Measurements from ENCODE around the gene PRKG1. TPM values are rescaled to one million over a fixed set of nuclear protein-coding genes. Genes with fewer than 3 reads are reported as not detected.

Gene PRKG1
- total RNA-seq, 1 experiment from 2014 or later = 10.4 TPM

- no peak overlapping the region for H4K5ac ChIP-seq (ENCODE audit: insufficient read length, low read depth, low read length)
- no peak overlapping the region for H3K23ac ChIP-seq (ENCODE audit: insufficient read length, low read depth, low read length)
- H3K79me2 ChIP-seq (ENCODE audit: insufficient read depth, low read length) = no peaks in the 10 kb centered on the region
- no peak overlapping the region for H4K91ac ChIP-seq (ENCODE audit: insufficient read length, low read depth, low read length)
- H2BK120ac ChIP-seq (ENCODE audit: low read depth, low read length, poor library complexity, severe bottlenecking) = no peak overlapping the region
- H3K79me1 ChIP-seq (ENCODE audit: insufficient read depth, low read depth, low read length, poor library complexity, severe bottlenecking) = no peaks in the 10 kb centered on the region
- peaks cover 2% of the 10 kb centered on the region; the same call in 1 of the 2 replicates for H3K4me1 ChIP-seq (ENCODE audit: insufficient read depth, low read length)
- DNase-seq = peak; percentile 49
- Mint-ChIP-seq H3K36me3 (ENCODE audit: insufficient read depth in 1 of 3, low read depth in 3 of 3) (no peaks in the 10 kb centered on the region), H3K27me3 (ENCODE audit: low read depth) (no peaks in the 10 kb centered on the region; the same call in 1 of the 2 replicates), H3K9me3 (no peaks in the 10 kb centered on the region), H3K4me3 (peak overlapping the region; percentile 5 to 41; a peak in 4 of 5 replicates), H3K4me1 (peaks cover 61 to 63% of the 10 kb centered on the region in 2 experiments), H3K27ac (peak overlapping the region; percentile 86 to 95 (median 91))
- no peak overlapping the region for H4K8ac ChIP-seq (replicated peaks; ENCODE audit: insufficient read length, low read depth, low read length)
- H3K18ac ChIP-seq (ENCODE audit: insufficient read length, low read depth, low read length) = no peak overlapping the region
- H3K56ac ChIP-seq (ENCODE audit: insufficient read length, low read depth, low read length) = no peak overlapping the region
- H2BK15ac ChIP-seq (ENCODE audit: low read depth, low read length) = no peak overlapping the region
- H3K14ac ChIP-seq (ENCODE audit: insufficient read depth, low read length) = no peak overlapping the region
- H3K4me2 ChIP-seq (ENCODE audit: insufficient read depth, insufficient read length, low read length) = peak overlapping the region; percentile 29
- no peaks in the 10 kb centered on the region for H3K9me3 ChIP-seq (ENCODE audit: control insufficient read depth, low read depth, low read length)
- H3T11ph ChIP-seq (ENCODE audit: low read length) = no peak overlapping the region
- no peak overlapping the region for H2BK5ac ChIP-seq (ENCODE audit: insufficient read length, low read length)
- no peak overlapping the region for H2AK5ac ChIP-seq (ENCODE audit: insufficient read length, low read length)
- H3K27me3 ChIP-seq (ENCODE audit: insufficient read depth, low read length) = no peaks in the 10 kb centered on the region
- peak overlapping the region; percentile 82 for H3K27ac ChIP-seq (ENCODE audit: insufficient read length, low read depth, low read length)
- H4K20me1 ChIP-seq (ENCODE audit: control insufficient read depth, insufficient read depth, insufficient read length) = no peaks in the 10 kb centered on the region
- WGBS (ENCODE audit: extremely low coverage, insufficient read length, low lambda C conversion rate) = no CpG with 5 or more reads among the region's 3 CpGs
- H2BK20ac ChIP-seq (ENCODE audit: low read depth, low read length, poor library complexity, severe bottlenecking) = no peak overlapping the region
- H2BK12ac ChIP-seq (ENCODE audit: insufficient read length, low read depth, low read length) = no peak overlapping the region
- no peak overlapping the region for H3K4ac ChIP-seq (ENCODE audit: low read depth, low read length)
- H3K23me2 ChIP-seq (ENCODE audit: insufficient read length, low read depth, low read length, poor library complexity, severe bottlenecking) = no peaks in the 10 kb centered on the region
- no peak overlapping the region for H2AFZ ChIP-seq (ENCODE audit: low read length)
- H3K9ac ChIP-seq (ENCODE audit: extremely low read depth, insufficient read length, low read length) = no peak overlapping the region
- TF ChIP-seq CTCF (conservative IDR thresholded peaks at IDR 0.05) = no peak
These were observed 1139.0 kb downstream of the PRKG1 start for GRCh38 chr10:52213321-52213752.

Data from H9 (cell line).